ENCODE data around the gene UBE2Q2.

Gene UBE2Q2

DNA sequence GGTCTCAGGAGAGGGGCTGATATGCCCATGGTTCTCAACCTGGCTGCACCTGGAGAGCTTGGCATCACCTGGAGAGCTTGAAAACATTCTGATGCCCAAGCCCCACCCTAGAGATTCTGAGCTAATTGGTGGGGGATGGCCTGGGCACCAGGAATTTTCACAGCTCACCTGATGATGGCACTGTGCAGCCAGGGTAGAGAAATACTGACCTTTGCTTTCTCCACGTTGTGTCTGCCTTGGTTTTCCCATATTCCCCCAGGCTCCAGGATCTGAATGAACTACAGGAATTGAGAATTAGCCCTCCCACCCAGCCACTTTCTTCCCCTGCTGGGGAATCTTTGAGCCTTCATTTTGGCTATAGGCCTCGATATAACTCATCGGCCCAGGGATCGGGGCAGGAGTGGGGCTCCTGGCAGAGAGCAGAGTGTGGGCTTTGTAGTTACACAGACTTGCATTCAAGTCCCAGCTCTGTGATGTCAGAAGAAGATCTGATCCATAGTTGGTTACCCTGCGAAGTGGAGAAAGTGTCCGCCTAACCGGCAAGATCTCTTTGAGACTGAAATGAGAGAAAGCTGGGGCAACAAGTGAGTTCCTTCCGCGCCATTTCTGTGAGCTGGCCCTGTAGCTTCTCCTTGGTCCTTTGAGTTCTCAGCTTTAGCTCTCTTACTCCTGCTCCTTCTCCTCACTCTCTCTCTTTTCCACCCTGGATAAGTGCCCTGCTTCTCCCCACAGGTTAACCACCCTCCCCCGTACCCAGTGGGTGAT, 33.1 kb upstream of the UBE2Q2 start:
- DNase-seq (ENCODE audit: low read depth): no peak
- H3K4me3 ChIP-seq (ENCODE audit: low read depth, low read length): no peak overlapping the region
- TF ChIP-seq, protein P1, sequence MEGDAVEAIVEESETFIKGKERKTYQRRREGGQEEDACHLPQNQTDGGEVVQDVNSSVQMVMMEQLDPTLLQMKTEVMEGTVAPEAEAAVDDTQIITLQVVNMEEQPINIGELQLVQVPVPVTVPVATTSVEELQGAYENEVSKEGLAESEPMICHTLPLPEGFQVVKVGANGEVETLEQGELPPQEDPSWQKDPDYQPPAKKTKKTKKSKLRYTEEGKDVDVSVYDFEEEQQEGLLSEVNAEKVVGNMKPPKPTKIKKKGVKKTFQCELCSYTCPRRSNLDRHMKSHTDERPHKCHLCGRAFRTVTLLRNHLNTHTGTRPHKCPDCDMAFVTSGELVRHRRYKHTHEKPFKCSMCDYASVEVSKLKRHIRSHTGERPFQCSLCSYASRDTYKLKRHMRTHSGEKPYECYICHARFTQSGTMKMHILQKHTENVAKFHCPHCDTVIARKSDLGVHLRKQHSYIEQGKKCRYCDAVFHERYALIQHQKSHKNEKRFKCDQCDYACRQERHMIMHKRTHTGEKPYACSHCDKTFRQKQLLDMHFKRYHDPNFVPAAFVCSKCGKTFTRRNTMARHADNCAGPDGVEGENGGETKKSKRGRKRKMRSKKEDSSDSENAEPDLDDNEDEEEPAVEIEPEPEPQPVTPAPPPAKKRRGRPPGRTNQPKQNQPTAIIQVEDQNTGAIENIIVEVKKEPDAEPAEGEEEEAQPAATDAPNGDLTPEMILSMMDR (IDR thresholded peaks at IDR 0.05; ENCODE audit: low read depth, low read length, missing control alignments): peak; percentile 56

DNA sequence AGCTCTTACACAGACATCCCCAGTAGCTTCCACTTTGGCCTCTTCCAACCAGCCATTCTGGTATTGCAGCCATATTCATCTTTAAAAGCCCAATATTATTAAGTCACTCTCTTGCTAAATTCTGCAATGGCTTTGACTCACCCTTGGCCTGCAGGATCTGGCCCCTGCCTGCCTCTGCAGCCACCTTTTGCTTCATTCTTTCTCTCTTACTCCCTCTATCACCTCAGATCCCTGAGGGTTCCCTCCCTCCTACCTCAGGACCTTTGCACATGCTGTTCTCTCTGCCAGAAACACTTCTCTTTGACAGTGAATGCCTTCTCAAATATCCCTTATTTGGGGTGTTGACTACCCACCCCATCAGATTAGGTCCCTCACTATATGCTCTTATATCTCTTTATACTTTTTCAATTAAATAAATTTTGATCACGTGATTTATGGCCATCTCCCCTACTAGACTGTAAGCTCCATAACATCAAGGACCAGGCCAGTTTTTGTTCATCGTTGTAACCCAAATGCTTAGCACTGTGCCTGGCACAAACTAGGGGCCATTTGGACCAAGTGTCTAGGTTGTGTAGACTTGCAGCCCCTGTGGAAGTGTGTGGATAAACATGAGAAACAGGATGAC, 32.3 kb upstream of the UBE2Q2 start:
- TF ChIP-seq, protein P1 (IDR thresholded peaks at IDR 0.05; ENCODE audit: low read depth, low read length, missing control alignments): no peak
- no peak for DNase-seq (ENCODE audit: low read depth)
- no peak overlapping the region for H3K4me3 ChIP-seq (ENCODE audit: low read depth, low read length)

DNA sequence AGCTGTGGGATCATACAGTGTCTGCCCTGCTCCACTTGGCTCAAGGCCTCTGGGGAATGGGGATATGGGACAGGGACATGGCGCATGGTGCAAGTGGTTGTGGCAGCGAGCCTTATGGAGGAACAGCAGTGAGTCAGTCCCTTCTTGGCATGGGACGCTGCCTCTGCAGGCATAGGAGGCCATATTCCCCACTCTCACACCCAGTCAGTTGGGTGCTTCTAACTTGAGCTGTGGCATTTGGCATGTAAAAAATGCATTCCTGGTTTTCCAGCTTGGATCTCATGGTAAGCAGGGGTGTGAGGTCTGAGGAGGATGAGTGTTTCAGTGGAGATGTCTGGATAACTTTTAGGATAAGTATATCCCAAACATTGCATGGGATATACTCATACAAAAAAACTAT, 31.6 kb upstream of the UBE2Q2 start:
- TF ChIP-seq, protein P1 (IDR thresholded peaks at IDR 0.05; ENCODE audit: low read depth, low read length, missing control alignments): no peak

DNA sequence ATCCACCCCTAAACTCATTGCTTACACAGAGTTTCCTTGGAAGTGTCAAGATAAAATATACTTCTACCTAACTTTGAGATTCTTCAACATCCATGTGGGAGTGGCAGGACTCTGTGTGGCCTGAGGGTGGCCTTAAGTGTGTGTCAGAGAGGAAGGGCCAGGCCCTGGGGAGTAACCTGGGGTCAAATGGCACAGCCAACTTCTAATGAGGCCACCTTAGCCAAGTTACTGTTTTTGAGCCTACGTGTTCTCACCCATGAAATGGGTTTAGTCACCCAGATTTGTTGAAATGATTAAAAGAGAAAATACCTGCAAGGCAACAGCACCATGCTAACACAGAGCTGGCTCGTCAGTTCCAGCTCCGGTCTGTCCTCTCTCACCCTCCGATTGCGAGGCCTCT, 28.5 kb upstream of the UBE2Q2 start:
- DNase-seq (ENCODE audit: low read depth): no peak
- no peak overlapping the region for H3K4me3 ChIP-seq (ENCODE audit: low read depth, low read length)
- TF ChIP-seq, protein P1 (IDR thresholded peaks at IDR 0.05; ENCODE audit: low read depth, low read length, missing control alignments): no peak

More for the DNA sequence above, 31.6 kb upstream of the UBE2Q2 start:
- no peak for DNase-seq (ENCODE audit: low read depth)
- no peak overlapping the region for H3K4me3 ChIP-seq (ENCODE audit: low read depth, low read length)

DNA sequence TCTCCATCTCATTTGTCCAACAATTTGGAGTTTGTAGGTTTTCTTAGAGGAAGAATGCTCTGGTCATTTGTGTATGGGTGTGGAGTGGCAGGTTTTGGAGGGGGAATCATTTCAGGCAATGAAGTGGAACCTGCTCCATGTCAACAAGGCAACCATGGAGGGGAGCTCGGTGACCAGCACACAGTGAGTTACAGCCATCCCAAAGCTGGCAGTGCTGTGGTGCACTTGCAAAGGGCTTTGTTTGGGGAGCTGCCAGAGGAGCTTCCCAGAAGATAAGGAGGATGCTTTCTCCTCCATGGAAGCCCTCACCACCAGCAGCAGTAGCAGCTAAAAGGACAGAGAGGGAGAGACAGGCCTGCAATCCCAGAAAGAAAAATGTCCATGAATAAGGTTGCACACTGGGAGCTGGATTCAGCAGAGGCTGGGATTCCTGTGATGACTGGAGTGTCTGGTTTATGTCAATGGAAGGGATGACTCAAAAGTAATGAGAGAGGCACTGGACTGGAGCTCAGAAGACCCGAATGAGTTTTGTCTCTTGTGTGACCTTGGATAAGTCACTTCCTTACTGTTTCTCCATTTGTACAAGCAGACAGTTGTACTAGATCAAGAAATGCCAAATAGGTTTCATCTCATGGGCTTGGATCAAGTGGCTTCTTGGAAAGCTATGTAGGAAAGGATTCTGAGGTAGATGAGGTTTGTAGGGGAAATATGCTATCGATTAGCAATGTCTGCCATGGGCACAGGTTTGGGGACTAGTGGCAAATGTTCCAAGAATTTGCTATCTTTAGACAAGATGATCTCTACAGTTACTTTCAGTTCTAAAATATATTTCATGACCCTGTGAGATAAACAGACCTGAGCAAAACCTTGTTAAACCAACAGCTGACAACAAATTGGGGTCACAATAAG, 27.2 kb upstream of the UBE2Q2 start:
- TF ChIP-seq, protein P1 (IDR thresholded peaks at IDR 0.05; ENCODE audit: low read depth, low read length, missing control alignments): no peak

DNA sequence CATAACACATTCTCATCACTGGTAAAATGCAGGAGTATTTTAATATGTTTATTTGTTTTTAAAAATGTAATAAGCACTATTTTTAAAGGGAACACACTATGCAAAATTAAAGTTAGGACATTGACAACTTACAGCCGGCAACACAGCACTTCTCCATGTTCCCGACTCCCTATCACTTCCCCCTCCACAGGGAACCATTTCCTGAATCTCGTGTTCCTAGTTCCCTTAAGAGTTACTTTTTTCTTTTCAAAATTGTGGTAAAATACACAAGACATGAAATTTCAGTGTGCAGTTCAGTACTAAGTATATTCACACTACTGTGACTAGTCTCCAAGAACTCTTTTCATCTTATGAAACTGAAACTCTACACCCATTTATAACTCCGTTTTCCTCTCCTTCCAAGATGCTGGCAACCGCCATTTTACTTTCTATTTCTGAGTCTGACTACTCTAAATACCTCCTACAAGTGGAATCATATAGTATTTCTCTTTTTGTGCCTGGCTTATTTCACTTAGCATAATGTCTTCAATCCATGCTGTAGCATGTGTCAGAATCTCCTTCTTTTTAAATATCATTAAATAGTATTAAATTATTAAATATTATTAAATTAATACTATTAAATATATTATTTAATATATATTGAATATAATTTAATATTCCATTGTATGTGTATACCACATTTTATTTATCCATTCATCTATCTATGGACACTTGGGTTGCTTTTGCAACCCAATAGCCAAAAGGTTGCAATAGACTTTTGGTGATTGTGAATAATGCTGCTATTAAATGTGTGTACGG, 25.9 kb upstream of the UBE2Q2 start:
- no peak overlapping the region for H3K4me3 ChIP-seq (ENCODE audit: low read depth, low read length)
- TF ChIP-seq, protein P1 (IDR thresholded peaks at IDR 0.05; ENCODE audit: low read depth, low read length, missing control alignments): no peak
- DNase-seq (ENCODE audit: low read depth): no peak

More for the DNA sequence above, 27.2 kb upstream of the UBE2Q2 start:
- H3K4me3 ChIP-seq (ENCODE audit: low read depth, low read length): no peak overlapping the region
- DNase-seq (ENCODE audit: low read depth): no peak

All from GM12864 (cell line).